Endothelial cell of umbilical vein (primary cell): ENCODE measurements around the gene BRF1. TPM values are rescaled to one million over a fixed set of nuclear protein-coding genes. Genes with fewer than 3 reads are reported as not detected.

Experiments used
- BruUV-seq: library from RNA; stranded (reverse); fragments of 400-500 nt; replicated peaks from 2 replicates; lab custom pipeline; 2021; lab: Mats Ljungman, UMichigan
- CTCF ChIA-PET: fragments of 300-600, 350-600 bp; sonication (Branson Sonifier 250); formaldehyde crosslinking; loops from one replicate; lab custom pipeline; 2021; ENCODE audit warnings: antibody characterized with exemption, inconsistent platforms; lab: Charles Lee
- POLR2A ChIA-PET: fragments of 300-600, 350-600 bp; sonication (Branson Sonifier 250); formaldehyde crosslinking; loops from one replicate; lab custom pipeline; 2021; ENCODE audit warnings: antibody characterized with exemption, inconsistent platforms; lab: Charles Lee
- DNase-seq: peaks from one replicate; pipeline ENCODE4 v3.0.0-alpha.2; 2011; ENCODE audit warnings: low read depth, low spot score
- FAIRE-seq: peaks from 2 replicates; lab custom pipeline; 2011; peaks lifted over from hg19 to GRCh38; lab: Jason Lieb, UNC
- H2AFZ ChIP-seq: 2 replicates; pipeline ENCODE4 v1.6.0; 2012; ENCODE audit warnings: low read depth, low read length, control low read depth, inconsistent platforms
- H3K27ac ChIP-seq: 2 replicates; pipeline ENCODE4 v1.5.1; 2011; ENCODE audit warnings: low read depth, mild to moderate bottlenecking, control low read depth, low read length, moderate library complexity; ENCODE audit not compliant: insufficient read depth
- H3K27me3 ChIP-seq, 2 experiments: 2 replicates each; pipeline versions ENCODE4 v1.6.0 to v1.6.1; 2011; ENCODE audit warnings: low read length in 2 of 2, mixed read lengths in 1 of 2; ENCODE audit not compliant: control insufficient read depth in 2 of 2, insufficient read depth in 2 of 2
- H3K36me3 ChIP-seq, 2 experiments: 2 replicates in 1 of 2; 3 replicates in 1 of 2; pipeline ENCODE4 v1.5.1; 2011; ENCODE audit warnings: low read length in 2 of 2, mild to moderate bottlenecking in 1 of 2, moderate library complexity in 1 of 2; ENCODE audit not compliant: control insufficient read depth in 2 of 2, insufficient read depth in 2 of 2; ENCODE audit errors: extremely low read depth in 1 of 2
- H3K4me1 ChIP-seq: 3 replicates; pipeline ENCODE4 v1.5.1; 2011; ENCODE audit warnings: mild to moderate bottlenecking, low read length; ENCODE audit not compliant: control insufficient read depth, insufficient read depth; ENCODE audit errors: extremely low read depth
- H3K4me2 ChIP-seq: 2 replicates; pipeline ENCODE4 v1.6.1; 2011; ENCODE audit warnings: low read length, control low read depth, mixed read lengths; ENCODE audit not compliant: insufficient read depth
- H3K4me3 ChIP-seq, 3 experiments: fragments of 200-600 bp in 1 of 3; sonication (generic), shearing (Covaris generic) in 1 of 3; replicated peaks in 1 of 3; 2 replicates each; pipeline ENCODE4 v1.5.1; 2011 to 2016; ENCODE audit warnings: control low read depth in 3 of 3, low read length in 3 of 3, mild to moderate bottlenecking in 2 of 3, inconsistent platforms in 1 of 3, low read depth in 1 of 3, moderate library complexity in 1 of 3; ENCODE audit not compliant: insufficient read depth in 1 of 3
- H3K79me2 ChIP-seq: 2 replicates; pipeline ENCODE4 v1.6.0; 2012; ENCODE audit warnings: low read length, inconsistent platforms; ENCODE audit not compliant: control insufficient read depth, insufficient read depth
- H3K9ac ChIP-seq: replicated peaks from 2 replicates; pipeline ENCODE3; 2011; ENCODE audit warnings: low read length, control low read depth; ENCODE audit not compliant: insufficient read depth; ENCODE audit errors: extremely low read depth
- H3K9me1 ChIP-seq: replicated peaks from 3 replicates; pipeline ENCODE4 v1.6.0; 2011; ENCODE audit warnings: mild to moderate bottlenecking, low read length; ENCODE audit not compliant: control insufficient read depth, insufficient read depth; ENCODE audit errors: extremely low read depth
- H3K9me3 ChIP-seq: replicated peaks from 2 replicates; pipeline ENCODE4 v1.5.1; 2012; ENCODE audit warnings: low read length, inconsistent platforms; ENCODE audit not compliant: control insufficient read depth, insufficient read depth
- H4K20me1 ChIP-seq: replicated peaks from 2 replicates; pipeline ENCODE3; 2011; ENCODE audit warnings: mild to moderate bottlenecking, low read length; ENCODE audit not compliant: control insufficient read depth, insufficient read depth; ENCODE audit errors: extremely low read depth
- EZH2 ChIP-seq: IDR thresholded peaks from 2 replicates; pipeline ENCODE4 v1.6.1; 2012; ENCODE audit warnings: borderline replicate concordance, low read depth, mild to moderate bottlenecking, moderate library complexity, low read length, inconsistent platforms; ENCODE audit not compliant: severe bottlenecking
- FOS ChIP-seq: IDR thresholded peaks from 2 replicates; pipeline ENCODE4 v1.6.1; 2011; ENCODE audit warnings: mild to moderate bottlenecking, low read length, moderate library complexity, borderline replicate concordance; ENCODE audit not compliant: insufficient read depth
- GATA2 ChIP-seq: IDR thresholded peaks from 2 replicates; pipeline ENCODE4 v1.7.0; 2011; ENCODE audit warnings: low read depth, mild to moderate bottlenecking, moderate library complexity, mixed read lengths, low read length; ENCODE audit not compliant: insufficient read length, insufficient read depth
- JUN ChIP-seq: IDR thresholded peaks from 2 replicates; pipeline ENCODE4 v1.6.1; 2011; ENCODE audit warnings: borderline replicate concordance, low read depth; ENCODE audit not compliant: insufficient read length, insufficient read depth
- MYC ChIP-seq: IDR thresholded peaks from one replicate; pipeline ENCODE4 v1.6.1; 2011; ENCODE audit warnings: mild to moderate bottlenecking, low read depth, low read length
- POLR2A ChIP-seq: IDR thresholded peaks from 2 replicates; pipeline ENCODE4 v1.6.1; 2012; ENCODE audit warnings: low read depth, mild to moderate bottlenecking, control low read depth, low read length
- POLR2AphosphoS5 ChIP-seq: IDR thresholded peaks from 2 replicates; pipeline ENCODE4 v1.6.1; 2012; ENCODE audit warnings: low read depth, mild to moderate bottlenecking, control low read depth, low read length, moderate library complexity; ENCODE audit not compliant: insufficient read depth
- dilution Hi-C: fragments of 300-500 bp; cut with MboI; formaldehyde crosslinking; loops from one replicate; pipeline ENCODE4 v1.15.0; 2019; ENCODE audit warnings: low sequenced_read_pairs; ENCODE audit not compliant: extremely low pct_ligation_motif_present
- intact Hi-C: fragments of 100-400 bp; cut with micrococcal nuclease; formaldehyde crosslinking; loops from one replicate; pipeline ENCODE4 v1.10.0; 2022
- polyA plus RNA-seq, 4 experiments: library from polyadenylated mRNA; depleted of rRNA in 3 of 4; stranded (reverse) in 3 of 4; unstranded in 1 of 4; fragments of >200 nt; gene quantifications; 2 replicates each; pipeline versions ENCODE4 v1.2.1 to v1.2.3, GENCODE V29; 2011 to 2012; ENCODE audit warnings: missing spikeins in 1 of 4
- total RNA-seq: library from RNA; stranded (reverse); gene quantifications from 2 replicates; pipeline ENCODE4 v1.2.3, GENCODE V29; 2021
- TF ChIP-seq, protein P1 (sequence below), 2 donors: IDR thresholded peaks; 1 replicate in 1 of 2; 2 replicates in 1 of 2; pipeline ENCODE4 v1.5.1; 2011; ENCODE audit warnings: low read length in 2 of 2, mild to moderate bottlenecking in 2 of 2, moderate library complexity in 2 of 2, control low read depth in 1 of 2, inconsistent platforms in 1 of 2, low read depth in 1 of 2; ENCODE audit not compliant: insufficient read depth in 1 of 2; ENCODE audit errors: extremely low read depth in 1 of 2
- TF ChIP-seq, protein P2 (sequence below): IDR thresholded peaks from 2 replicates; pipeline ENCODE4 v1.6.1; 2011; ENCODE audit not compliant: insufficient read depth, insufficient read length

The BRF1 gene
- total and polyA plus RNA-seq, 2 donors (not counting 3 experiments of a cell fraction or from before 2014, with no cell fraction given): 19.0 to 47.2 TPM

DNA sequence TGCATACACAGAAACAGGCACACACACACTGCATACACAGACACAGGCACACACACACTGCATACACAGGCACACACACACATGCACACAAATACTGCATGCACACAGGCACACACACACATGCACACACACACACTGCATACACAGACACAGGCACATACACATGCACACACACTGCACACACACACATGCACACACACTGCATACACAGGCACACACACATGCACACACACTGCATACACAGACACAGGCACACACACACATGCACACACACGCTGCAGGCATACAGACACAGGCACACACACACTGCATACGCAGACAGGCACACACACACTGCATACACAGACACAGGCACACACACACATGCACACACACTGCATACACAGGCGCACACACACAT lies 85.2 kb downstream of the BRF1 start:
- Histone ChIP-seq H3K9ac (no peak overlapping the region), H3K4me1 (no peaks in the 10 kb centered on the region), H3K4me3 (no peak overlapping the region), H3K27me3 (no peaks in the 10 kb centered on the region), H3K36me3 (peaks cover 0 to 23% of the 10 kb centered on the region in 2 experiments), H2AFZ (no peak overlapping the region), H3K79me2 (no peaks in the 10 kb centered on the region), H3K9me3 (no peaks in the 10 kb centered on the region), H4K20me1 (no peaks in the 10 kb centered on the region), H3K27ac (no peak overlapping the region), H3K4me2 (no peak overlapping the region), H3K9me1 (no peaks in the 10 kb centered on the region)
- TF ChIP-seq EZH2 (no peak), MYC (no peak), POLR2A (no peak), POLR2AphosphoS5 (no peak), GATA2 (no peak), FOS (no peak), JUN (no peak)
- TF ChIP-seq, protein P1, sequence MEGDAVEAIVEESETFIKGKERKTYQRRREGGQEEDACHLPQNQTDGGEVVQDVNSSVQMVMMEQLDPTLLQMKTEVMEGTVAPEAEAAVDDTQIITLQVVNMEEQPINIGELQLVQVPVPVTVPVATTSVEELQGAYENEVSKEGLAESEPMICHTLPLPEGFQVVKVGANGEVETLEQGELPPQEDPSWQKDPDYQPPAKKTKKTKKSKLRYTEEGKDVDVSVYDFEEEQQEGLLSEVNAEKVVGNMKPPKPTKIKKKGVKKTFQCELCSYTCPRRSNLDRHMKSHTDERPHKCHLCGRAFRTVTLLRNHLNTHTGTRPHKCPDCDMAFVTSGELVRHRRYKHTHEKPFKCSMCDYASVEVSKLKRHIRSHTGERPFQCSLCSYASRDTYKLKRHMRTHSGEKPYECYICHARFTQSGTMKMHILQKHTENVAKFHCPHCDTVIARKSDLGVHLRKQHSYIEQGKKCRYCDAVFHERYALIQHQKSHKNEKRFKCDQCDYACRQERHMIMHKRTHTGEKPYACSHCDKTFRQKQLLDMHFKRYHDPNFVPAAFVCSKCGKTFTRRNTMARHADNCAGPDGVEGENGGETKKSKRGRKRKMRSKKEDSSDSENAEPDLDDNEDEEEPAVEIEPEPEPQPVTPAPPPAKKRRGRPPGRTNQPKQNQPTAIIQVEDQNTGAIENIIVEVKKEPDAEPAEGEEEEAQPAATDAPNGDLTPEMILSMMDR (IDR thresholded peaks at IDR 0.05; ENCODE audit: extremely low read depth in 1 of 2, insufficient read depth in 1 of 2, low read depth in 1 of 2, low read length in 2 of 2): no peak
- TF ChIP-seq, protein P2, sequence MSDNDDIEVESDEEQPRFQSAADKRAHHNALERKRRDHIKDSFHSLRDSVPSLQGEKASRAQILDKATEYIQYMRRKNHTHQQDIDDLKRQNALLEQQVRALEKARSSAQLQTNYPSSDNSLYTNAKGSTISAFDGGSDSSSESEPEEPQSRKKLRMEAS: no peak
- FAIRE-seq: no peak
- dilution Hi-C loops: no loop called here
- ChIA-PET CTCF (no interaction called here), POLR2A (no interaction called here)
- no peak for DNase-seq
- intact Hi-C loops: no loop called here
- no TSS peak for BruUV-seq
